Measurements from ENCODE around the gene PRUNE2.

Gene PRUNE2

GRCh38 chr9:76793784-76794431 lies 112.0 kb downstream of the PRUNE2 start:
- Histone ChIP-seq H3K36me3 (peaks cover 0 to under 1% (median 0%) of the 10 kb centered on the region in 3 donors), H3K9me3 (no peaks in the 10 kb centered on the region), H3K4me1 (peaks cover 0 to 5% (median 0%) of the 10 kb centered on the region in 4 donors), H3K4me3 (no peak overlapping the region), H3K27ac (no peak overlapping the region), H3K27me3 (no peaks in the 10 kb centered on the region)
- intact Hi-C loops (cut with DNase I; ENCODE audit: low total_unique reads): no loop called here
- no peak for TF ChIP-seq CTCF (IDR thresholded peaks at IDR 0.05)
- no peak for DNase-seq

GRCh38 chr9:76789840-76790239 lies 116.1 kb downstream of the PRUNE2 start:
- no peak overlapping the region for H3K27ac ChIP-seq
- peaks cover 8 to 9% (median 8%) of the 10 kb centered on the region in 3 donors for H3K36me3 ChIP-seq
- H3K9me3 ChIP-seq: no peaks in the 10 kb centered on the region
- peaks cover 0 to 19% (median 0%) of the 10 kb centered on the region in 4 donors for H3K4me1 ChIP-seq
- H3K27me3 ChIP-seq: no peaks in the 10 kb centered on the region
- intact Hi-C loops (cut with DNase I; ENCODE audit: low total_unique reads): no loop called here
- TF ChIP-seq CTCF (IDR thresholded peaks at IDR 0.05): no peak
- DNase-seq: no peak
- H3K4me3 ChIP-seq: no peak overlapping the region

- no peak for DNase-seq
- Histone ChIP-seq H3K4me3 (no peak overlapping the region), H3K9me3 (no peaks in the 10 kb centered on the region), H3K4me1 (peaks cover 0 to 24% (median 0%) of the 10 kb centered on the region in 4 donors), H3K27ac (no peak overlapping the region), H3K27me3 (no peaks in the 10 kb centered on the region), H3K36me3 (peaks cover 17 to 23% (median 18%) of the 10 kb centered on the region in 3 donors)
- intact Hi-C loops (cut with DNase I; ENCODE audit: low total_unique reads): no loop called here
- no peak for TF ChIP-seq CTCF (IDR thresholded peaks at IDR 0.05)
These were observed 118.2 kb downstream of the PRUNE2 start for GRCh38 chr9:76787677-76788076.

- DNase-seq: no peak
- no peak overlapping the region for H3K4me3 ChIP-seq
- peaks cover 17 to 23% (median 18%) of the 10 kb centered on the region in 3 donors for H3K36me3 ChIP-seq
- H3K27me3 ChIP-seq: no peaks in the 10 kb centered on the region
- H3K27ac ChIP-seq: no peak overlapping the region
- no peaks in the 10 kb centered on the region for H3K9me3 ChIP-seq
- peaks cover 0 to 24% (median 0%) of the 10 kb centered on the region in 4 donors for H3K4me1 ChIP-seq
- TF ChIP-seq CTCF (IDR thresholded peaks at IDR 0.05): no peak
- intact Hi-C loops (cut with DNase I; ENCODE audit: low total_unique reads): no loop called here
These were observed 120.4 kb downstream of the PRUNE2 start for GRCh38 chr9:76785501-76785900.

- Histone ChIP-seq H3K4me3 (no peak overlapping the region), H3K4me1 (peaks cover 0 to 24% (median 0%) of the 10 kb centered on the region in 4 donors), H3K27ac (no peak overlapping the region), H3K36me3 (peaks cover 17 to 23% (median 18%) of the 10 kb centered on the region in 3 donors), H3K27me3 (no peaks in the 10 kb centered on the region), H3K9me3 (no peaks in the 10 kb centered on the region)
- no peak for DNase-seq
- no peak for TF ChIP-seq CTCF (IDR thresholded peaks at IDR 0.05)
- intact Hi-C loops (cut with DNase I; ENCODE audit: low total_unique reads): no loop called here
These were observed 121.0 kb downstream of the PRUNE2 start for GRCh38 chr9:76784881-76785280.
